Measurements from ENCODE around the gene JAG1.

JAG1 gene

GRCh38 chr20:10652185-10652584, 21.6 kb downstream of the JAG1 start:
- no peak for DNase-seq

GRCh38 chr20:10651227-10651990, 22.4 kb downstream of the JAG1 start:
- no peak for DNase-seq

GRCh38 chr20:10649797-10650160, 24.0 kb downstream of the JAG1 start:
- DNase-seq: no peak

- no peak for DNase-seq
Observed at GRCh38 chr20:10649080-10649796, 24.6 kb downstream of the JAG1 start.

- no peak for DNase-seq
Observed at GRCh38 chr20:10648651-10649050, 25.1 kb downstream of the JAG1 start.

GRCh38 chr20:10647909-10648308, 25.9 kb downstream of the JAG1 start:
- no peak for DNase-seq

GRCh38 chr20:10647471-10647870, 26.3 kb downstream of the JAG1 start:
- DNase-seq: no peak

GRCh38 chr20:10646886-10647420, 26.8 kb downstream of the JAG1 start:
- DNase-seq: no peak

GRCh38 chr20:10646006-10646405, 27.8 kb downstream of the JAG1 start:
- no peak for DNase-seq

GRCh38 chr20:10645205-10645570, 28.6 kb downstream of the JAG1 start:
- DNase-seq: no peak

- DNase-seq: no peak
Observed at GRCh38 chr20:10644458-10645204, 29.2 kb downstream of the JAG1 start.

- no peak for DNase-seq
Observed at GRCh38 chr20:10643560-10643873, 30.3 kb downstream of the JAG1 start.

GRCh38 chr20:10642856-10643559, 30.8 kb downstream of the JAG1 start:
- no peak for DNase-seq

- no peak for DNase-seq
Observed at GRCh38 chr20:10641893-10642292, 31.9 kb downstream of the JAG1 start.

GRCh38 chr20:10641467-10641866, 32.3 kb downstream of the JAG1 start:
- no peak for DNase-seq

GRCh38 chr20:10640897-10641296, 32.9 kb downstream of the JAG1 start:
- DNase-seq: no peak

- DNase-seq: no peak
Observed at GRCh38 chr20:10639737-10640556, 33.9 kb downstream of the JAG1 start.

- no peak for DNase-seq
Observed at GRCh38 chr20:10639077-10639736, 34.6 kb downstream of the JAG1 start.

GRCh38 chr20:10637563-10637962, 36.2 kb downstream of the JAG1 start:
- no peak for DNase-seq

- no peak for DNase-seq
Observed at GRCh38 chr20:10637031-10637559, 36.7 kb downstream of the JAG1 start.

GRCh38 chr20:10636326-10636818, 37.4 kb downstream of the JAG1 start:
- no peak for DNase-seq

Measured in activated CD4-positive, alpha-beta T cell treated with anti-CD3 and anti-CD28 coated beads, Interleukin-2, amount 50 U/mL, for 1 hour (primary cell).